HPDE6-E6E7 (cell line): ENCODE measurements around the gene ARL4A.

Experiments used
- DNase-seq: peaks from one replicate; pipeline ENCODE4 v3.0.0; 2011; ENCODE audit warnings: missing footprints; ENCODE audit errors: extremely low spot score

The ARL4A gene

DNA sequence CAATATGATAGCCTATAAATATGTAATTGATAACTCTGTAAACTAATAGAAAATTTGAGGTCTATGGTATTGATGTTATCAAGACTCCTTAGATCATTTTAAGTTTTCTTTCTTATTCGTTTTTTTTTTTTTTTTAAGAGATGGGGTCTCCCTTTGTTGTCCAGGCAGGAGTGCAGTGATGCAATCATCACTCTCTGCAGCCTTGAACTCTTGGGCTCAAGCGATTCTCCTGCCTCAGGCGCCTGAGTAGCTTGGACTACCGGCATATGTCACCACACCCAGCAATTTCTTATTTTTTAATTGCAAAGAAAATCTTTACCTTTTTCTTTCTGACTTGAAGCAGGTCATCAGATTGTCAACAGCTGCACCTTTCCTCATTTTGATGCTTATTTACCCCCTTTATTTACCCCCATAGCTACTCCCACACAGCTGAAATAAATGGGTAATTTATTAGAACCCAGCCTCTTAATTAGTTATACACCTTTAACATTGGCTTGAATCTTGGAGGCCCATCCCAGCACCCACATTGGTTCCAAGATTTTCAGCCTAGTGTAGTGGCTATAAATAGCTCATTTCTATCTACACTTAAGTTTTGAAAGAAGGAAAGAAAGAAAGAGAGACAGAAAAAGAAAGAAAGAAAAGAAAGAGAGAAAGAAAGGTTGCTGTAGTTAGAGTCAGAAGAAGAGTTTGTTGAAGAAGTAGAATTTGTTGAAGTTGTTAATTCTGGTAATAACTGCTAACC lies 38.3 kb downstream of the ARL4A start:
- DNase-seq, result no peak

DNA sequence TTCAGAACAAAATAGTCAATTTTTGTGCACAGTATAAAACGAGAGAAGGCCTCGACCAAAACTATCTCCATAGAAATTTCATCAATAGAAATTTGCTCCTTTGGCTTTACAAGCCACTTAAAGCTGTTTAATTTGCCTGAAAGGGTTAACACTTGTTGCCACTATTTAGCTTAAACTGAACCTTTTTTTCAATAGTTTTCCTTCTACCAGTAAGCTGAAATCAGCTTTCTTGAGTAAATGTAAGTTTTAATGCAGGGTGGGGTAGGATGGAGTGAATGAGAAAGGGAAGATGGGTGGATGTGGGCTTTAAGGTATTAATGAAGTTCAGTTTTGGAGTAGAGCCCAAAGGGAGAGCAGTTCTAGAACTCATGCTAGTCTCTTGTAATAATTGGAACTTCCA lies 39.5 kb downstream of the ARL4A start:
- DNase-seq, result no peak

DNA sequence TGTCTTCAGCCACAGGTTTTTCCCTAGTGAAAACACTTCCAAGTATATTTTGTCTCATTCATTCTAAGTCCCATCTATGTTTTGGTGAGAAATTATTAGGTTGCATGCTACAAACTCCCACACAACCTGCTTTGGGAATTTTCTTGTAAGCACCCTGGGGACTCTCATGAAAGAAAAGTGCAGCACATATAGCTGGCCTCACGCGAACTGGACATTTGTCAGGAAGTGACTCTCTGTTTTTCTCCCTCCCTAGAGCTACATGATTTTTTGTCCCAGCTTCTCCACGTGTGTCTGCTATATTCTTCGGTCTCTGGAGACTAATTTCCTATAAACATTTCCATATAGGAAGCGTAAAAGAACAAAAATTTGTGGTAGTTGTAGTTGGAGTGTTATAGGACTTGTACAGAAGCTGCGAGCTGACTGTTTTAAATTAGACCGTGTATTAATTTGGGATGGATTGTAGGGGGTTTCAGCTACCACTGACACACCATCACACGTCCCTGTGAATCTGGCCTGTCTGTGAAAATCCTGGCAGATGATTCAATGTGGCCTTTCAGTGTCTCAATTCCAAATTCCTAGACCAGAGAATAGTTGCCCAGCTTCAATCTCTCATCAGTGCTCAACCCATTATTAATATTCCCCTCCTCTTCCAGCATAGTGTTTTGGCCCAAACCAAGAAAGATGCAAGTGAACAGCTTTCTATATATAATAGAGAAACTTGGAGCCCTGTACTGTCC lies 40.2 kb downstream of the ARL4A start:
- no peak for DNase-seq

DNA sequence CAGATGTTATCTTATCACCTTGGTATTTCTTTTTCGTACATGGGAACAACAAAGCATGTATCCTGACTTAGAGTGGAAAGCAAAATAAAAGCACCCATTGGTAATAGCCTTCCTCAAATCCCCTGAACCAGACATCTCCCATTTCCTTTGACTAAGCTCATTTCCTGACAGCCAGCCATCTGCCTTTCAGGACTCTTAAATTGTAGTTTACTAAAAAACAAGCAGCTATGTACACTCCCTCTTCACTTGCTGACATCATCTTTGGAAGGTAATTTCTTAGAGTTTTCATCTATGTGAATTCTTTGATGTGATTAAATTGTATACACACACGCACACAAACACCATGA lies 40.7 kb downstream of the ARL4A start:
- no peak for DNase-seq

DNA sequence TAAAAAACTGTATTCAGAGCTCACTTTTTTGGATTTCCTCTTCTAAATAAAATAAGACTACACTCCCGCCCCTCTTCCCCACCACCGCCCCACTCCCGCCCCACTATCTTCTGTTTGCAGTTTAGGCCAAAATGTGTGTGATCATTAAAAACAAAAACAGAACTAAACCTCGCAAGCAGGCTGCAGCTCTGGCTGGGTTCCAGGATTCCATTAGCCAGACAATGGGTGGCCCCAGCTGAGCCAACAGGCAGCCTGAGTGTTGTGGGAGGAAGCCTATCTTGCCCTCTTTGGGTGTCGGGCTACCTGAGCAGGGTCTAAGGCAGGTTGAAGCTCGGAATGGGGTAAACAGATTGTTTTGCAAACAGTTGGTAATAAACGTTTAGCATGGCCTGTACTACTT lies 41.7 kb downstream of the ARL4A start:
- DNase-seq, result peak; percentile 28

DNA sequence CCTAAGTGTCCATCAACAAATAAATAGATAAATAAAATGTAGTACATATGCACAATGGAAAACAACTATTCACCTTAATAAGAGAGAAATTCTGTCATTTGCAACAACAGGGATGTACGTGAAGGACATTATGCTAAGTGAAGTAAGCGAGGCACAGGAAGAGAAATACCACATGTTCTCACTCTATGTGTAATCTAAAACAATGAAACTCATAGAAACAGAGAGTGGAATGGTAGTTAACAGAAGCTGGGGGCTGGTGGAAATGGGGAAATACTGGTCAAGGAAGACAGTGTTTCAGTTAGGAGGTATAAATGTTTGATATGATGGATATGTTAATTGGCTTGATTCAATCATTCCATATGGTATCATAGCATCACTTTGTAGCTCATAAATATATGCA lies 43.1 kb downstream of the ARL4A start:
- no peak for DNase-seq

DNA sequence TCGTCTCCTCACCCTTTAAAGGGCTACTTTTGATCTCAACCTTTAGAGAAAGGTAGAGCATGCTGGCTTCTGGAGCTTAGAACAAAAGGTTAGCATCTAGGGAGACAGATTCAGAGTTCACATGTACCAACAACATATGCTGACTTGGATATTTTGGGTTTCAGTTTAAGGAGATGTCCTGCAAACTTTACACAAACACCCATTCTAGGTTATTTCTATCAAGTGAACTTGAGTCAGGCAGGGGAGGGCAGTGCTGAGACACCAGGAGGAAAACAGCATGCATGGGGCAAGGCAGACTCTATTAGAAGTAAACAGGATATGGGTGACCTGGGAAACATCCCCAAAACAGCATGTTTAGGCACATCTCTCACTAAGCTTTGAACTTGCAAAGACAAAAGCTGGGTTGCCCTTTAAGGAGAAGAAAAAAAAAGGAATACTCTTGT lies 43.8 kb downstream of the ARL4A start:
- DNase-seq, result peak; percentile 34

DNA sequence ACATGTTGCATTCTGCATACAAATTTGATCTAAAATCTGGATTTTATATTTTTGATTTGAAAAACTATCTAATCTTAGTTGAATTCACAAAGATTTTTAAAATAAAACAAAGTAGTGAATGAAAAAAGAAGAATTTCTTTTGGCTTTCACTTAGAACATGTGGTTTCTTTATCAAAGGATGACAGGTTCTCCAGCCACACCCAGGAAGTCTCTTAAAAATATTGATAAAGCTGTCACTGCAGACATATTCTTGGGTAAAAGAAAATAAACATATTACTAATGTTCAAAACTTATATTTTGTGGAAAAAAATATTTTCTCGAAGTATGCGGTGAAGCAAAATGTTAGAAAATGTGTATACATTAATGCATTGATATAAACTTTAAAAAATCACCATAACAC lies 44.3 kb downstream of the ARL4A start:
- DNase-seq, result no peak

DNA sequence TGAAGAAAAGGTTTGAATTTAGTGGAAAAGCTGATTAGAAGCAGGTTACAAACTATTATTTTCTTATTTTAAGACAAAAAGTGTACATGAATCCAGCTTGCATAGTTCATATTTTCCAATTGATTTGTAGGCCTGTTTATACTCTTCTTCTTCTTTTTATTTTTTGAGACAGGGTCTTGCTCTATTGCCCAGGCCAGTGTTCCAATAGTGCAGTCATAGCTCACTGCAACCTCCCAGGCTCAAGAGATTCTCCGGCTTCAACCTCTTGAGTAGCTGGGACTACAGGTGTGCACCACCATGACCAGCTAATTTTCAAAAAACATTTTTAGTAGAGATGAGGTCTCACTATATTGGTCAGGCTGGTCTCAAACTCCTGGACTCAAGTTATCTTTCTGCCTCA lies 45.0 kb downstream of the ARL4A start:
- DNase-seq, result no peak

DNA sequence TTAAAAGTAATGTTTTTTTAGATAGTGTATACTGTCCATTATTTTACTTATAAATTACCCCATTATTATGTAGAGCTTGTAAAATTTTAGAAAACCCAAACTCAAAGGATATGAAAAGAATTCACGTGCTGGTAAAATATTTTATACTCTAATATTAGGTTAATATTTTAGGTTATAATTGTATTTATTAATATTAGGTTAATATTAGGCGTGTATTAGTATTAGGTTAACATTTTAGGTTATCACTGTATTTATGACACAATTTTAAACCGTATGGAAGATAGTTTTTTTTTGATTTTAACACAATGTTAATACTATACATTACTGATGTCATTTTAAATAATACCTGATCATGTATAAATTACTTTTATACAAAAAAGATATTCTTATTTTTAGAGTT lies 48.5 kb downstream of the ARL4A start:
- no peak for DNase-seq

DNA sequence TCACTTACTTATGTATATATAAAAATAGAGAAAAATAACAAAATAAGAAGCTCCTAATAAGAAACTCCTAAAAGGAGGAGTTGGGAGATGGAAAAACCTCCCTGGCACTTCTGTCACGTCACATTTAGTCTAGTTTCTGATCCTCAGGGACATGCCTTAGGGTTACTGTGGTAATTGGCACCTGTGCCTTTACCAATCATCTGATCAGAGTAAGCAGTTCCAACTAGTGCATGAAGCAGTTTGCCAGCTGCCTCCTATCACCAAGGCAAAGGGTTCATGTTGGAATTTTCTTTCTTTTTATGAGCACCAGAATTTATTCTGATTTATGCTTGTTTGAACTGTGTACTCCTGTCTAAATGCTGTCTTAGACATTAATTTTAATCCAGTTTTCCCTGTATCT lies 49.9 kb downstream of the ARL4A start:
- DNase-seq, result no peak

DNA sequence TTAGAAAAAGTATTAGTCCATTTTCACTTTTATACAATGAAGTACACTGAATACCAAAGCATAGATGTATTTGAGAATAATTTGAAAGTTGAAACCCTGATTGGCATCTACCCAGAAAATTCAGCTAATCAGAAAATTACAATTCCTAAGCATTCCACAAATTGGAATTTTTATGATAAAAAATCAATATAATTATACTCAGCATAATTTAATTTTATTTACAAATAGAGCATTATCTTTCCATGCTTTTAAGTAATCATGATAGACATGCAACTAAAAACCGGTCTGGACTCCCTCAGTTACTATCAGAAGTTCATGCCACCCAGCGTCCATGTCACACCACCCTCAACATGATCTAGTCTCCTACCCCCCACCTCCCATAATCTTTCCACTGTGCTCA lies 50.4 kb downstream of the ARL4A start:
- DNase-seq, result no peak

DNA sequence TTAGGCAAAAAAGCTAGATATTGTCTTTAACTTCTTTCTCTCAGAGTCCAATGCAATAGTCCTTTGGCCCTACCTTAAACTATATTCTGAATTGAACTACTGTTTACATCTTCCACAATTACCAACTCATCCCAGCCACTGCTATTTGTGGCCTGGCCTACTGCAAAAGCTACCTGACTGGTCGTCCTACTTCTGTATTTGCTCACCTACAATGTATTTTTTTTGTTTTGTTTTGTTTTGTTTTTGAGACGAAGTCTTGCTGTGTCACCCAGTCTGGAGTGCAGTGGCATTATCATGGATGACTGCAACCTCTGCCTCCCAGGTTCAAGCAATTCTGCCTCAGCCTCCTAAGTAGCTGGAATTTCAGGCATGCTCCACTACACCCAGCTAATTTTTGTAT lies 51.2 kb downstream of the ARL4A start:
- no peak for DNase-seq
